ENCODE measurements around the gene ITK.

Gene ITK

DNA sequence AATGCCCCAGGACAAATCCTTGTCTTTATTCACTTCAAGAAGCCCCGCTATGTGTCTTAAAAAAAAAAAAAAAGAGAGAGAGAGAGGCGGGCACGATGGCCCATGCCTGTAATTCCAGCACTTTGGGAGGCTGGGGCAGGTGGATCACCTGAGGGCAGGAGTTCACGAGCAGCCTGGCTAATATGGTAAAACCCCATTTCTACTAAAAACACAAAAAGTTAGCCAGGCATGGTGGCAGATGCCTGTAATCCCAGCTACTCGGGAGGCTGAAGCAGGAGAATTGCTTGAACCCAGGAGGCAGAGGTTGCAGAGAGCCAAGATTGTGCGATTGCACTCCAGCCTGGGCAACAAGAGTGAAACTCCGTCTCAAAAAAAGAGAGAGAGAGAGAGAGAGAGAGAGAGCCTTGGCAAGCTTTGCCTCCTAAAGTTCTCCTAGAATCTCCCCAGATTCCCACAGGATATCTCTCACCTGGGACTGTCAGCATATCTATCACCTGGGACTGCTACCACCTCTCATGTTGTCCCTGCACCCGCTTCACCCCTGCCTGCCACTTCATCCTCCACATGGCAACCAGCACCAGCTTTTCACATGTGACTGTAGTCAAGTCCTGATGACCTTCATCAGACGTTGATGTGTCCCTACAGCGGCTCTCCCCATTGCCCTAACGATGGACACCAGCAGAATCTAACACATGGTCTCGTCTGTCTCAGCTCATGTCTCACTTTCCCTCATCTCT is 5.8 kb downstream of the ITK start:
- TF ChIP-seq, protein P1, sequence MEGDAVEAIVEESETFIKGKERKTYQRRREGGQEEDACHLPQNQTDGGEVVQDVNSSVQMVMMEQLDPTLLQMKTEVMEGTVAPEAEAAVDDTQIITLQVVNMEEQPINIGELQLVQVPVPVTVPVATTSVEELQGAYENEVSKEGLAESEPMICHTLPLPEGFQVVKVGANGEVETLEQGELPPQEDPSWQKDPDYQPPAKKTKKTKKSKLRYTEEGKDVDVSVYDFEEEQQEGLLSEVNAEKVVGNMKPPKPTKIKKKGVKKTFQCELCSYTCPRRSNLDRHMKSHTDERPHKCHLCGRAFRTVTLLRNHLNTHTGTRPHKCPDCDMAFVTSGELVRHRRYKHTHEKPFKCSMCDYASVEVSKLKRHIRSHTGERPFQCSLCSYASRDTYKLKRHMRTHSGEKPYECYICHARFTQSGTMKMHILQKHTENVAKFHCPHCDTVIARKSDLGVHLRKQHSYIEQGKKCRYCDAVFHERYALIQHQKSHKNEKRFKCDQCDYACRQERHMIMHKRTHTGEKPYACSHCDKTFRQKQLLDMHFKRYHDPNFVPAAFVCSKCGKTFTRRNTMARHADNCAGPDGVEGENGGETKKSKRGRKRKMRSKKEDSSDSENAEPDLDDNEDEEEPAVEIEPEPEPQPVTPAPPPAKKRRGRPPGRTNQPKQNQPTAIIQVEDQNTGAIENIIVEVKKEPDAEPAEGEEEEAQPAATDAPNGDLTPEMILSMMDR (IDR thresholded peaks at IDR 0.05; ENCODE audit: extremely low read depth, missing control alignments), result no peak
- DNase-seq (ENCODE audit: low spot score), result no peak

DNA sequence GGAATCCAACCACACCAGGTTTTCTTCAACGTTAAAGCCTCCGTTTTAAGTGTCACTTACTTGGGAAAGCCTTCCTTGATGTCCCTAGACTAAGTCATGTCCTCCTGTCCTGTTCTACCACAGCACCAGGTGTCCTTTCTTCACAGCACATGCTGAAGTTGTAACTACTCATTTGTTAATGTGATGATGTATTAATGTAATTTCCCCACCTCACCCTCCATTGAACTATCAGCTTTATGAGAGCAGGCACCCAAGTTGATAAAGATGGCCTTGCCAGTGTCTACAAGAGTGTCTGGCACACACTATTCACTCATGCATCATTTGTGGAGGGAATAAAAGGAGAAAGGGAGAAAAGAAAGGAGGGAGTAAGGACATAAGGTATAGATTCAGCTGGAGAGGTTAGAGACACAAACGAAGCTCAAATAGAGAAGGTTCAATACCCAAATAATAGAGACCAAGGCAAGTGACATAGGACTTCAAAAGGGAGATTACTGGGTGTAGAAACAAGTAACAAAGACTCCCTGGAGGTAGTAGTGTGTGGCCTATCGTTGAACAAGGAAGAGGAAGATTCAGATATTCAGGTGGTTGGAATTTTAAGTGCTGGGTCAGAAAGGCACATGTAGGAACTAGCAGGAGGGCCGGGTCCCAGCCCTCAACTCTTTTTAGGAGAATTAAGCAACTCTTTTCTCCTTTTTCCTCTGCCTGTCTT is 6.6 kb downstream of the ITK start:
- TF ChIP-seq, protein P1 (IDR thresholded peaks at IDR 0.05; ENCODE audit: extremely low read depth, missing control alignments), result no peak
- no peak for DNase-seq (ENCODE audit: low spot score)

DNA sequence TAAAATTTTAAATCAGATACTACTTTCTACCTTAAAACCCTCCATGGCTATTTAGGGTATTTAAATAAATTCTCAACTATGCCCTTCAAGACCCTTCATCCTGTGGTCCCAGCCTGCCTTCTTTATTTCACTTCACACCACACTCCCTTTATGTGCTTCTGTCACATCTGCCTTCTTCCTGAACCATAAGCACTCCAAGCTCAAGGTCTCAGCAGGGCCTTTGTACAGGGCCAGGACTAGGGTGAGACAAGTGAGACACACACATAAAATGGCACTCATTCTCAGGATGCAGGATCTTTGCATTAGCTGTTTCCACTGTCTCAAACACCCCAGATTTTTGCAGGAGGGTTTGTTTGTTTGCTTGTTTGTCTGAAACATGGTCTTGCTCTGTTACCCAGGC is 7.6 kb downstream of the ITK start:
- TF ChIP-seq, protein P1 (IDR thresholded peaks at IDR 0.05; ENCODE audit: extremely low read depth, missing control alignments), result no peak
- no peak for DNase-seq (ENCODE audit: low spot score)

DNA sequence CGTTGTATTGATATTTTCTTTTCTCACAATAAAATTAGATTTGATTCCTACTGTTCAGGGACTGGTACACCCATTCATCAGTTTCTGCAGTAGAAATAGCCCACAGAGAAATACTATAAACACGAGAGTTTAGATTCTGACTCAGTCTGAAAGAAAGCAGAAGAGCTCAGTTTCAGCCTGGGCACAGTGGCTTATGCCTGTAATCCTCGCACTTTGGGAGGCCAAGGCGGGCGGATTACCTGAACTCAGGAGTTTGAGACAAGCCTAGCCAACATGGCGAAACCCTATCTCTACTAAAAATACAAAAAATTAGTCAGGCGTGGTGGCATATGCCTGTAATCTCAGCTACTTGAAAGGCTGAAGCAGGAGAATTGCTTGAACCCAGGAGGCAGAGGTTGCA is 8.6 kb downstream of the ITK start:
- TF ChIP-seq, protein P1 (IDR thresholded peaks at IDR 0.05; ENCODE audit: extremely low read depth, missing control alignments), result no peak
- DNase-seq (ENCODE audit: low spot score), result no peak

DNA sequence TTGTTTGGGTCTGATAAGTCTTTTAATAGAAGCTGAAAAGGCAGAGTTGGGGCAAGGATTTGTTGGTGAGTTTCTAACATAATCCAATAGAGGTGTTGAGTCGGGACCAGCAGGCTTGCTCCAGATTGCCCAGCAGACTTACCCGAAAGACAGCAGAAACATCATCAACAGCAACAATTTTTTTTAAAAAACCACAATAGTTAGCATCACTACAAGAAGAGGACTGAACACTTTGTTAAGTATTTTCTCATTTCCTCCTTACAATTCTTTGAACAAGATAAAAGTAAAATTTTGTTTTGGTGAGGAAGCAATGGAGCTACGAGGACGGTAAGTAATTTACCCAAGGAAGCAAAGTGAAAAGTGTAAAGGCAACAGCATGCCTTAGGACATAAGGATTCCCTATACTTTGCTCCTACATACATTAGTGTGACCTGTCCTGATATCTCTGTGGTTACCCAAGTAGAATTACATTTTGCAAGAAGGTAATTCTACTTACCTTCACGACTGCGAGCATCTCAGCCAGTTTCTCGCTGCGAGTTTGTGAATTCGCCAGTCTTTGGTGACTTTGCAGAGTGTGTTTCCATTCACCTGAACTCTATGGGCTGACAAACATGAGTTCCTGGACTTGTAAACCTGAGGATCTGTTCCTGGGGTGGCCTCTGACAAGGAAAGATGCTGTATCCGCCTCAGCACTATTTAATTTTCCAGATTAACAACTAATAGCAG is 13.2 kb downstream of the ITK start:
- TF ChIP-seq, protein P1 (IDR thresholded peaks at IDR 0.05; ENCODE audit: extremely low read depth, missing control alignments), result no peak
- DNase-seq (ENCODE audit: low spot score), result no peak

DNA sequence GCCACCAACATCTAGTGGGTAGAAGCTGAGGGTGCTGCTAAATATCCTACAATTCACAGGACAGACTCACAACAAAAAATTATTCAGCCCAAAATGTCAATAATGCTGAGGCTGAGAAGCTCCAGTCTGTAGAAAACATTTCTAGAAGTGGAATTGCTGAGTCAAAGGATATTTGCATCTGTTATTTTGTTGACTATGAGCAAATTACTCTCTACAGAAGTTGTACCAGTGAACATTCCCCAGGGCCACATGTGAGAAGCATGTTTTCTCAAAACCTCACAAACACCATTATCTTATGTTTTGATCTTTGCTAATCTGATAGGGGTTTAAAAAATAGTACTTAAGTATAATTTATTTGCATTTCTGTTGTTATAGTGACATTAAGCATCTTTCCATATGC is 15.4 kb downstream of the ITK start:
- TF ChIP-seq, protein P1 (IDR thresholded peaks at IDR 0.05; ENCODE audit: extremely low read depth, missing control alignments), result no peak
- DNase-seq (ENCODE audit: low spot score), result no peak

DNA sequence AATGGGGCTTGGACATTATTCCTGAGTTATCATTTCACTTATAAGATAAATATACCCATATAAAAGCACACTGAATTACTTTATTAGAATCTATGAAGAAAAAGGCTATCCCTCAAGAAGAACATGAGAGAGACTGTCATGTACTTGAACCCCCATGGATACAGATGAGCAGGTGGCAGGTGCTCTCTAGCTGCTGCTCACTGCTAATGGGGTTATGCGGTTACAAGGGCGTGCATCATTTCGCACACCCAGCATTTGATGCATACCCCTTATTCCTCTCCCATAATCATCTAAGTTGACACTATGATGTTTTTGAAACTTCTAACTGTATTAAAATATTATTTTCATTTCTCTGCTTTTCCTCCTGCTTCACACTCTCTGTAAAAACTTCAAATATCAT is 16.4 kb downstream of the ITK start:
- no peak for DNase-seq (ENCODE audit: low spot score)
- TF ChIP-seq, protein P1 (IDR thresholded peaks at IDR 0.05; ENCODE audit: extremely low read depth, missing control alignments), result no peak
